ENCODE data around the gene TTC24. TPM values are rescaled to one million over a fixed set of nuclear protein-coding genes. Genes with fewer than 3 reads are reported as not detected.

The TTC24 gene
- total and polyA plus RNA-seq, 4 donors: 0.12 to 0.31 (median 0.23) TPM; not detected in 1

DNA sequence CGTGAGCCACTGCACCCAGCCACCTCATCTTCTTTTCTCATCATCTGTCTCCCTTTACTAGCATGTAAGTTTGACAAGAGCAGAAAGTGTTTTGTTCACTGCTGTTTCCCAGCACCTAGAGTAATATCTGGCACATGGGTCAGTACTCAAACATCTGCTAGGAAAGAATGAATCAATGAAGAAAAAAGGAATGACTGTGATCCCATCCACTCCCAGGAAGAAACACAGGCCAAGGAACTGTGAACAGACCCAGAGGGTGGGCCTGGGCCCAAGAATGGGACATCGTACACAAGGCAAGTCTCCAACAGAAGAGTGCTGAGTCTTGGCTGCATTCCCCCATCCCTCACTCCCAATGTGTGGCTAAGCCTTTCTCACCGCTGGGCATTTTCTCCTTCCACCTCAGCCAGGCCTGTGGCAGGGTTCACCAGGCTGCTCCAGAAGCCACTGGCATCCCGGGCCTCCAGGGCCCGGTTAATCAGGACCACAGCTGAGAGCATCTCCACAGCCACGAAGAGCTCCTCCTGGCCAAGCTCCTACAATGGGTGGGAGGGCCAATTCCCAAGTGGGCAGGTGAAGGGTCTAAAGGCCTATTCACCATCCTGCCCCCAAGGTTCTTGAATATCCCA lies 25.6 kb upstream of the TTC24 start:
- H3K36me3 ChIP-seq (ENCODE audit: control insufficient read depth in 4 of 4, insufficient read depth in 4 of 4, low read length in 4 of 4): peaks cover 0 to 8% (median 0%) of the 10 kb centered on the region in 4 donors
- peak overlapping the region in 1 of 2 donors; percentile 23 for H3K9ac ChIP-seq (ENCODE audit: insufficient read depth in 1 of 2, low read length in 2 of 2)
- H3K27ac ChIP-seq (ENCODE audit: low read depth in 1 of 2, low read length in 1 of 2): no peak overlapping the region
- no peak overlapping the region for H3K4me3 ChIP-seq
- TF ChIP-seq, protein P1, sequence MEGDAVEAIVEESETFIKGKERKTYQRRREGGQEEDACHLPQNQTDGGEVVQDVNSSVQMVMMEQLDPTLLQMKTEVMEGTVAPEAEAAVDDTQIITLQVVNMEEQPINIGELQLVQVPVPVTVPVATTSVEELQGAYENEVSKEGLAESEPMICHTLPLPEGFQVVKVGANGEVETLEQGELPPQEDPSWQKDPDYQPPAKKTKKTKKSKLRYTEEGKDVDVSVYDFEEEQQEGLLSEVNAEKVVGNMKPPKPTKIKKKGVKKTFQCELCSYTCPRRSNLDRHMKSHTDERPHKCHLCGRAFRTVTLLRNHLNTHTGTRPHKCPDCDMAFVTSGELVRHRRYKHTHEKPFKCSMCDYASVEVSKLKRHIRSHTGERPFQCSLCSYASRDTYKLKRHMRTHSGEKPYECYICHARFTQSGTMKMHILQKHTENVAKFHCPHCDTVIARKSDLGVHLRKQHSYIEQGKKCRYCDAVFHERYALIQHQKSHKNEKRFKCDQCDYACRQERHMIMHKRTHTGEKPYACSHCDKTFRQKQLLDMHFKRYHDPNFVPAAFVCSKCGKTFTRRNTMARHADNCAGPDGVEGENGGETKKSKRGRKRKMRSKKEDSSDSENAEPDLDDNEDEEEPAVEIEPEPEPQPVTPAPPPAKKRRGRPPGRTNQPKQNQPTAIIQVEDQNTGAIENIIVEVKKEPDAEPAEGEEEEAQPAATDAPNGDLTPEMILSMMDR (IDR thresholded peaks at IDR 0.05; ENCODE audit: control extremely low read depth, extremely low read depth): no peak
- H3K9me3 ChIP-seq (ENCODE audit: control insufficient read depth in 4 of 4, insufficient read depth in 3 of 4, low read length in 3 of 4): no peaks in the 10 kb centered on the region
- no peaks in the 10 kb centered on the region for H3K27me3 ChIP-seq (ENCODE audit: control insufficient read depth in 3 of 3, insufficient read depth in 3 of 3, low read length in 2 of 3)
- DNase-seq (no peak), ATAC-seq (ENCODE audit: insufficient read depth, low FRiP score) (no peak)
- no peaks in the 10 kb centered on the region for H3K4me1 ChIP-seq (ENCODE audit: control insufficient read depth in 5 of 5, insufficient read depth in 5 of 5, low read length in 5 of 5)
- 88 to 90% methylated on average over 6 of the region's 6 CpGs for WGBS, 2 donors

DNA sequence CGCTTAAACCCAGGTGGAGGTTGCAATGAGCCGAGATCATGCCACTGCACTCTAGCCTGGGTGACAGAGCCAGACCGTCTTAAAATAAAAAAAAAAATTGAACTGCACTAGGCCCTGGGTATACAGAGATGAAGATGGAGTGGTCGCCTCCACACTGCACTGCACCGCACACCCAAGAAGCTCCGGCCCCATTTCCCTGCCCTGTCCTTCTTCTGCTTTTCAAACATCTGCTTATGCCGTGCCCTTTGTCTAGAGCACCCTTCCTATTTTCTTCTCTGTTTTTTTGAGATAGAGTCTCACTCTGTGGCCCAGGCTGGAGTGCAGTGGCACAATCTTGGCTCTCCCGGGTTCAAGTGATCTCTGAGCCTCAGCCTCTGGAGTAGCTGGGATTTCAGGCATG lies 24.6 kb upstream of the TTC24 start:
- Histone ChIP-seq H3K9me3 (ENCODE audit: control insufficient read depth in 4 of 4, insufficient read depth in 3 of 4, low read length in 3 of 4) (no peaks in the 10 kb centered on the region), H3K27me3 (ENCODE audit: control insufficient read depth in 3 of 3, insufficient read depth in 3 of 3, low read length in 2 of 3) (no peaks in the 10 kb centered on the region), H3K9ac (ENCODE audit: insufficient read depth in 1 of 2, low read length in 2 of 2) (no peak overlapping the region), H3K27ac (ENCODE audit: low read depth in 1 of 2, low read length in 1 of 2) (no peak overlapping the region), H3K4me3 (no peak overlapping the region), H3K36me3 (ENCODE audit: control insufficient read depth in 4 of 4, insufficient read depth in 4 of 4, low read length in 4 of 4) (peaks cover 0 to 8% (median 0%) of the 10 kb centered on the region in 4 donors), H3K4me1 (ENCODE audit: control insufficient read depth in 5 of 5, insufficient read depth in 5 of 5, low read length in 5 of 5) (no peaks in the 10 kb centered on the region)
- DNase-seq (no peak), ATAC-seq (ENCODE audit: insufficient read depth, low FRiP score) (no peak)
- TF ChIP-seq, protein P1 (IDR thresholded peaks at IDR 0.05; ENCODE audit: control extremely low read depth, extremely low read depth): no peak
- 67 to 75% methylated on average over 8 of the region's 8 CpGs for WGBS, 2 donors

DNA sequence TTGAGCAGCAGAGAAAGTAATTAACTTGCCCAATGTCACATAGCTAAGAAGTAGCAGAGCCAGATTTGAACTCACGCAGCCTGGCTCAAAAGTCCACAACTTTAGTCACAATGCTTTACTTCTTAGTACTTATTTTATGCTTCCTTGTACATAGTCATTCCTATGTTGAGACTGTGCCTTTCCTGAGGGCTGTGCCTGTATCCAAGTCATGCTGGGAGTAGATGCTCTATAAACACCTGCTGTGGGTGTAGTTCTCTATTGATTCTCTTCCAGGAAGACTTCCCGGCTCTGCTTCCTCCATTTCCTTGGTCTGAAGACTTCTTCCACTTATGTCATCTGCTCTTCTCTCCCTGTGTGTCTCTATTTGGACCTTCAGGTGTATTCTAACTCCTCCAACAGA lies 23.8 kb upstream of the TTC24 start:
- 91 to 98% methylated on average over 2 of the region's 2 CpGs for WGBS, 2 donors
- Histone ChIP-seq H3K9ac (ENCODE audit: insufficient read depth in 1 of 2, low read length in 2 of 2) (no peak overlapping the region), H3K4me3 (no peak overlapping the region), H3K9me3 (ENCODE audit: control insufficient read depth in 4 of 4, insufficient read depth in 3 of 4, low read length in 3 of 4) (no peaks in the 10 kb centered on the region), H3K36me3 (ENCODE audit: control insufficient read depth in 4 of 4, insufficient read depth in 4 of 4, low read length in 4 of 4) (peaks cover 0 to 8% (median 0%) of the 10 kb centered on the region in 4 donors), H3K4me1 (ENCODE audit: control insufficient read depth in 5 of 5, insufficient read depth in 5 of 5, low read length in 5 of 5) (no peaks in the 10 kb centered on the region), H3K27ac (ENCODE audit: low read depth in 1 of 2, low read length in 1 of 2) (no peak overlapping the region), H3K27me3 (ENCODE audit: control insufficient read depth in 3 of 3, insufficient read depth in 3 of 3, low read length in 2 of 3) (no peaks in the 10 kb centered on the region)
- DNase-seq: no peak
- no peak for ATAC-seq (ENCODE audit: insufficient read depth, low FRiP score)
- TF ChIP-seq, protein P1 (IDR thresholded peaks at IDR 0.05; ENCODE audit: control extremely low read depth, extremely low read depth): no peak

DNA sequence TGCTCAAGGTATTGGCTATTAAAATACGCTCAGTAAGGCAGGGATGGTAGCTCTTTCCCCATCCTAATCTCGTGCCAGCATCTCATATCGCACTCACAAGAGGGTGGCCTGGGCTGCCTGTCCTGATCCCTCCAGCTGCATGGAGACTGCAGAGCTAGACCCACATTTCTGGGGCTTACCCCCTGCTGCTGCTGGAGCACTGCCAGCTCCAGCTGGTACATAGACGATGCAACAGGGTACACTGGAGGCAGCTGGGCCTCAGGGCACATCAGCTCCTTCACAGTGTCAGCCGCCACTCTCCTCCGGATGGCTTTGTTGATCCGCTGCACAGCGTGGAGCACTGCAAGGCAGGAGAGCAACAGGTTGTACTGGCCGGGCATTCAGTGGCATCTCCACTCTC lies 23.2 kb upstream of the TTC24 start:
- 79 to 83% methylated on average over 9 of the region's 9 CpGs for WGBS, 2 donors
- peaks cover 0 to 8% (median 0%) of the 10 kb centered on the region in 4 donors for H3K36me3 ChIP-seq (ENCODE audit: control insufficient read depth in 4 of 4, insufficient read depth in 4 of 4, low read length in 4 of 4)
- H3K27ac ChIP-seq (ENCODE audit: low read depth in 1 of 2, low read length in 1 of 2): no peak overlapping the region

More for the DNA sequence above, 23.2 kb upstream of the TTC24 start:
- Histone ChIP-seq H3K27me3 (ENCODE audit: control insufficient read depth in 3 of 3, insufficient read depth in 3 of 3, low read length in 2 of 3) (no peaks in the 10 kb centered on the region), H3K9ac (ENCODE audit: insufficient read depth in 1 of 2, low read length in 2 of 2) (no peak overlapping the region), H3K9me3 (ENCODE audit: control insufficient read depth in 4 of 4, insufficient read depth in 3 of 4, low read length in 3 of 4) (no peaks in the 10 kb centered on the region), H3K4me1 (ENCODE audit: control insufficient read depth in 5 of 5, insufficient read depth in 5 of 5, low read length in 5 of 5) (no peaks in the 10 kb centered on the region), H3K4me3 (no peak overlapping the region)
- DNase-seq (no peak), ATAC-seq (ENCODE audit: insufficient read depth, low FRiP score) (no peak)
- TF ChIP-seq, protein P1 (IDR thresholded peaks at IDR 0.05; ENCODE audit: control extremely low read depth, extremely low read depth): no peak
